Measurements from ENCODE around the gene OR2AG1. TPM values are rescaled to one million over a fixed set of nuclear protein-coding genes. Genes with fewer than 3 reads are reported as not detected.
A peak's percentile ranks its signal among the peaks of the same experiment; 100 is the strongest.

OR2AG1 gene
- total and polyA plus RNA-seq, 10 donors = 0.20 to 0.26 TPM; not detected in 8

- Histone ChIP-seq H3K4me3 (peak overlapping the region; percentile 19 to 71 (median 42)), H3K27ac (peak overlapping the region; percentile 81 to 96 (median 92)), H3K9me3 (no peaks in the 10 kb centered on the region), H3K36me3 (peaks cover 0 to 9% (median 0%) of the 10 kb centered on the region in 6 donors), H3K27me3 (replicated peaks in 1 of 7) (no peaks in the 10 kb centered on the region), H3K4me1 (peaks cover 37 to 91% (median 67%) of the 10 kb centered on the region in 6 donors)
- DNase-seq = no peak
- TF ChIP-seq POLR2A (IDR thresholded peaks at IDR 0.05) (no peak), CTCF (IDR thresholded peaks at IDR 0.05 in 8 of 11, conservative IDR thresholded peaks at IDR 0.05 in 3 of 11) (no peak), POLR2AphosphoS5 (IDR thresholded peaks at IDR 0.05) (no peak)
- intact Hi-C loops (cut with DNase I; ENCODE audit: low total_unique reads) = no loop called here
- 39 to 68% (median 50%) methylated on average over 3 to 4 of the region's 4 CpGs for WGBS, 5 donors
These were observed 37.8 kb upstream of the OR2AG1 start for GRCh38 chr11:6745018-6745417.

- DNase-seq = no peak
- WGBS, 5 donors = 1 to 5% (median 2%) methylated on average over 2 of the region's 2 CpGs
- H3K27me3 ChIP-seq (replicated peaks in 1 of 7) = no peaks in the 10 kb centered on the region
- intact Hi-C loops (cut with DNase I; ENCODE audit: low total_unique reads) = no loop called here
- peak overlapping the region; percentile 19 to 71 (median 42) for H3K4me3 ChIP-seq
- H3K9me3 ChIP-seq = no peaks in the 10 kb centered on the region
- H3K4me1 ChIP-seq = peaks cover 35 to 86% (median 62%) of the 10 kb centered on the region in 6 donors
- TF ChIP-seq CTCF (IDR thresholded peaks at IDR 0.05 in 8 of 11, conservative IDR thresholded peaks at IDR 0.05 in 3 of 11) (no peak), POLR2AphosphoS5 (IDR thresholded peaks at IDR 0.05) (no peak), POLR2A (IDR thresholded peaks at IDR 0.05) (peak in 1 of 3 donors; percentile 34)
- peak overlapping the region; percentile 81 to 96 (median 92) for H3K27ac ChIP-seq
- H3K36me3 ChIP-seq = peaks cover 0 to 4% (median 0%) of the 10 kb centered on the region in 6 donors
These were observed 37.3 kb upstream of the OR2AG1 start for GRCh38 chr11:6745465-6746015.

- Histone ChIP-seq H3K9me3 (no peaks in the 10 kb centered on the region), H3K27ac (peak overlapping the region; percentile 81 to 96 (median 92)), H3K4me3 (peak overlapping the region; percentile 19 to 71 (median 42)), H3K4me1 (peaks cover 29 to 80% (median 56%) of the 10 kb centered on the region in 6 donors), H3K36me3 (no peaks in the 10 kb centered on the region), H3K27me3 (replicated peaks in 1 of 7) (no peaks in the 10 kb centered on the region)
- 1 to 5% (median 1%) methylated on average over 5 of the region's 5 CpGs for WGBS, 5 donors
- DNase-seq = peak; percentile 82
- TF ChIP-seq POLR2AphosphoS5 (IDR thresholded peaks at IDR 0.05) = peak in 2 of 3 donors; percentile 75 to 96
- no peak for TF ChIP-seq CTCF (IDR thresholded peaks at IDR 0.05 in 8 of 11, conservative IDR thresholded peaks at IDR 0.05 in 3 of 11)
- peak; percentile 66 to 93 (median 67) for TF ChIP-seq POLR2A (IDR thresholded peaks at IDR 0.05)
- intact Hi-C loops (cut with DNase I; ENCODE audit: low total_unique reads) = no loop called here
These were observed 36.7 kb upstream of the OR2AG1 start for GRCh38 chr11:6746086-6746618.

DNA sequence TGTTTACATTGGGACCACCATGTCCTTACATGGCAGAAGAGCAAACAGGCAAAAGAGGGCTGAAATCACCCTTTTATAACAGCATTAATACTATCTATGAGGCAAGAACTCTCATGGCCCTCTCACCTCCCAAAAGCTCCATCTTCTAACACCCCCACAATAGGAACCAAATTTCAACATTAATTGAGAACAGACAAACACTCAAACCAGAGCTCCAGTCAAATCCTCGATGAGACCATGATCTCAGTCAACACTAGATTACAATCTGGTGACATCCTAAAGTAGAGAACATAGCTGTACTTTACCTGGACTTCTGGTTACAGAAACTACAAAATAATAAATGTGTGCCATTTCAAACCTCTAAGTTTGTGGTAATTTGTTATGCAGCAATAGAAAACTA lies 36.2 kb upstream of the OR2AG1 start:
- 17 to 37% (median 28%) methylated on average over 1 of the region's 1 CpG for WGBS, 5 donors
- DNase-seq = no peak
- Histone ChIP-seq H3K36me3 (no peaks in the 10 kb centered on the region), H3K4me3 (peak overlapping the region in 7 of 8 donors; percentile 19 to 71 (median 44)), H3K27me3 (replicated peaks in 1 of 7) (no peaks in the 10 kb centered on the region), H3K9me3 (no peaks in the 10 kb centered on the region), H3K4me1 (peaks cover 25 to 75% (median 52%) of the 10 kb centered on the region in 6 donors), H3K27ac (peak overlapping the region; percentile 81 to 96 (median 92))
- intact Hi-C loops (cut with DNase I; ENCODE audit: low total_unique reads) = no loop called here
- TF ChIP-seq POLR2A (IDR thresholded peaks at IDR 0.05) (no peak), POLR2AphosphoS5 (IDR thresholded peaks at IDR 0.05) (no peak), CTCF (IDR thresholded peaks at IDR 0.05 in 8 of 11, conservative IDR thresholded peaks at IDR 0.05 in 3 of 11) (no peak)
